GM18511 (cell line): ENCODE data around the gene GNAQ.

Experiments used
- ATAC-seq: cut with Tn5 transposase; IDR thresholded peaks from one replicate; pipeline ENCODE4 v1.9.1; 2021; ENCODE audit warnings: mild to moderate bottlenecking, moderate library complexity; ENCODE audit not compliant: unreplicated experiment

The GNAQ gene

DNA sequence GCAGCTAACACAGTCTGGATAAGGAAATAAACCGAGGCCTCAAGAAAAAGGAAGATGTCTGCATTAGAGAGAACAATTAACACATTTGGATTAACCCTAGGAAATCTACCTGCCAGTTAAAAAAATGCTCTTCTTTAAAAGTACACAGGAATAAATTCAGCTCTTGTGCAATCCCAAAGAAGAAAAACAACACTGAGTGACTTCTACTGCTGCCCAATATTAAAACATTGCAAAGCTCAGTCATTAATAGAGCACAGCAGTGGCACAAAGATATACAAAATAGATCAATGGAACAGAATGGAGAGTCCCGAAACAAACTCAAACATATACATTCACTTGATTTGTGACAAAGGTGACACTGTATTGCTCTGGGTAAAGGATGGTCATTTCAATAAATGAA is 119.7 kb downstream of the GNAQ start:
- ATAC-seq, result no peak

DNA sequence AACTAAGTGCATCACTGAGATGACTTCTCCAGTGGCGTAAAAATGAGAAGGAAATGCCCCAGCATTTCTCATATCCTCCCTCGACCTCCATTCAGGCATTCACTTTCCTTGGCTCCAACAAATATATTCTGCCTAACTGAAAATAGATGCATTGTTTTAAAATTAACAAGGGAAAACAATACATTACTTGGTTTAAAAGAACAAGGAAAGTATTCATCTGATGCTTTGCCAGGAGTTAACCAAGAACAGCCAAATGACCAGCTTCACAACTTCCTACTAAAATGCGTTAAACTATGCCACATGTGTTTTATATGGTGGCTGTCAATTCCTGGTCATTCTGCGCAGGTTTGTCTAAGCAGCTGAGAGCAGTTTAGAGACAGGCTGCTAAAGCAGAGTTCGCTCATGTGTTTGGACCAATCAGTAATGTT is 121.4 kb downstream of the GNAQ start:
- no peak for ATAC-seq

DNA sequence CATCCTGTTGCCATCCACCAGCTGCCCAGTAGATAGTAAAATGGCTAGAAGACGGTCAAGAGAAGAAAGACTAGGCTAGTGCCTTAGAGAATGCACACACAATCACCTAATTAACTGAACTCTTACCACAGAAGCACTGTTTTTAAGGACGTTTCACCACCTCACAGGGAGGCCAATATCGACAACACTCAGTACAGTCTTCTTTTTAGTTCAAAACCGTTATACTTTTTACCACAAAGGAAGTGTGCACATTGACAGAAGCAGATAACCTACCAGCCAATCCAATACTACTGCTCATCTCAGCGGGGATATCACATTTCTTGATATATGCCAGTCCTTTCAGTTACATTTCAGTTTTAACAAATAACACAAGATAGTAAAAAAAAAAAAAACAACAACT is 122.3 kb downstream of the GNAQ start:
- ATAC-seq, result no peak

DNA sequence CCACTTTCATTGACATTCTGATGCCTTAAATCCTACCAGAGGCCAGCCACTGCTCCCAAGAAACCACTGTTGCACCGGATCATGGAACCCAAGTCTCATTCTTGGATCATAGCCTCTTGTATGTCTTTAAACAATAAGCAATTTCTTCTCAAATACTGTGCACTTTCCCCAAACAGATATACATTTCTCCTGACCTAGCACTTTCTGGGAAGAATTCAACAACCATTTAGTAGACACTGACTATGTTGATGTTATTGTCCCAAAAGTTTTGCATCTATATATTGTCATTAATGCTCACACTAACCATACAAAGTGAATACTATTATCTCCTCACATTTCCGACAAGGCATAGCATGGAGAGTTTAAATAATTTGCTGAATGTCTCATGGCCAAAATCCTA is 123.3 kb downstream of the GNAQ start:
- ATAC-seq, result no peak

DNA sequence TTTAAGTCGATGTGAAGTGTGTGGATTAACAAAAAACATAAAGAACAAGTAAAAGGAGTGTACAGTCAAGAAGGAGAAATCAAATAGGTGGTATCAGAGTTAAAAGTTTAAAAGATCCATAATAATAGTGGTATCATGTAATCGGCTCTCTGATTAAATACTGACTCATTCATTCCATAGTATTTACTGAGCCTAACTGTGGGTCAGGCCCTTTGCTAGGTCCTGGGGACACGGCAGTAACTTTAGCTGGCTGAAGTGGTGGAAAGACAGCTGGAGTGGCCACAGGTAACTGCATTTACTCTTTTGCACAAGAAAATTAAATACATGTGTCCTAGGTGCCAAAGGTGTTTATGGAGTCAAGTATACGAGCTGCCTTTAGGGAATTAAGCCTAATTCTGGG is 124.0 kb downstream of the GNAQ start:
- ATAC-seq, result no peak

DNA sequence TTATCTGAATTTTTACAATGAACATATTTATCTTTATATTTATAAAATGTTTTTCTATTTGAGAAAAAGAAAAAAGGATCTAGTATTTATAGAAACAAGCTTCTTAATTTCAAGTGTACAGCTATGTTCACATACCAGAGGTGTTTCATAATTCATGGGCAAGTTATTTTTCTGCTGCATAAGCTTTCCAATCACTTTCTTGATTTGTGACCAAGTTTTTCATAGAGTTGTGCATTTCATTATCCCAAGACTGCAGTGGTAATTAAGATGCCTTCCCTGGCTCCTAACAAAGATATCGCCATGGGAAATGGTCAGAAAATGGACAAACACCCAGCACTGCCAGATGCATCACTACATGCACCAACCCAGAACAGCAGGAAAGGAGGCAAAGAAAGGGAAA is 124.6 kb downstream of the GNAQ start:
- no peak for ATAC-seq

DNA sequence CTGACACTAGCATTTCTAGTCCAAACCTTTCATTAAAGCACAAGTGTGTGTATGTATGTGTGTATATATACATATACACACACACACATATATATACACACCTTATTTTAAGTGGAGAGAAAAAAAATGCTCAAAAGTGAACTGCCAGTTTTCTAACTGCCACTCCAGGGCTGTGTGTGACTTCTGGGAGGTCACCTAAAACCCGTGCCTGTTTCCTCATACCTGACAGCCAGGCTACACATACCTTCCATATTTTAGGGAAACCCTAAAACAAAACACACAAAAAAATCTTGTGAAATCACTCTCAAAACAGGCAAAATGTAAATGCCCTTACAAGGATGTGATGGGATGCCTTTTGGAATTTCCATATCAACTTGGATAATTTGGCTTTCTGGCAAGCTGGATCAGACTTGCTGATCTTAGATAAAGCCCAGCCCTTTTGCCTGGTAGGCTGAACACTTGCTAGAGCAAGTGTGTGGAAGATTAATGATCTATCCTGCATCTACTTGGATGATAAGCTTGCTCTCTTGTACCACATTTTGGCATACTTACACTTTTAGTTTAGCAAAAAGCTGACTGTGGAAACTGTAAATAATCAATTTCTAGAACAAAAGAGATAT is 127.8 kb downstream of the GNAQ start:
- ATAC-seq, result no peak

DNA sequence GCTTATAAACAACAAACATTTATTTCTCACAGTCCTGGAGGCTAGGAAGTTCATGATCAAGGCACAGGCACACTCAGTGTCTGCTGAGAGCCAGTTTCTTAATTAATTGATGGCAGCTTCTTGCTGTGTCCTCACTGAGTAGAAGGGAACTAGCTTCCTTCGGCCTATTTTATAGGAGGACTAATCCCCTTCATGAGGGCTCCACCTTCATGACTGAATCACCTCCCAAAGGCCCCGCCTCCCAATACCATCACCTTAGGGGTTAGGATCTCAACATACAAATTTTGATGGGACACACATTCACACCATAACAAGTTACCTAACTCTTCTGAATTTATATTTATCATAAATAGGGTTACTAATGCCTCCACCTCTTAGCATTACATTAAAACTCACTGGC is 129.8 kb downstream of the GNAQ start:
- ATAC-seq, result no peak

DNA sequence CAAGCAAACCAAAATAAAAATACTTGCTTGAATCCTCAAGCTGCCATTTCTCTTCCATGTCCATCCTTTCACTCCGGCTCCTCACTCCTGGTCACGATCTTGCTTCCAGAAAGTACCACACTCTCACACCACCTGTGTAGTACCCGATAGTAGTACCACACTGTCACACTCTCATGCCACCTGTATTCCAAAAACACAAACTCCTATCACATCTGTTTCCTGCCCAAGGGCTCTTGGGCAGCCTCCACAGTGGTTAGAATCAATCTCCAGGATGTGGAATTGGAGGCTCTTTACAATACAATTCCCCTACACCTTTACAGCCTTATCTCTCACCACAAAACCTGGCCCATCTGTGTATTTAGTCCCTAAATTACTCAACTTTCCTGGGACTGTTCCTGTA is 130.6 kb downstream of the GNAQ start:
- ATAC-seq, result no peak

DNA sequence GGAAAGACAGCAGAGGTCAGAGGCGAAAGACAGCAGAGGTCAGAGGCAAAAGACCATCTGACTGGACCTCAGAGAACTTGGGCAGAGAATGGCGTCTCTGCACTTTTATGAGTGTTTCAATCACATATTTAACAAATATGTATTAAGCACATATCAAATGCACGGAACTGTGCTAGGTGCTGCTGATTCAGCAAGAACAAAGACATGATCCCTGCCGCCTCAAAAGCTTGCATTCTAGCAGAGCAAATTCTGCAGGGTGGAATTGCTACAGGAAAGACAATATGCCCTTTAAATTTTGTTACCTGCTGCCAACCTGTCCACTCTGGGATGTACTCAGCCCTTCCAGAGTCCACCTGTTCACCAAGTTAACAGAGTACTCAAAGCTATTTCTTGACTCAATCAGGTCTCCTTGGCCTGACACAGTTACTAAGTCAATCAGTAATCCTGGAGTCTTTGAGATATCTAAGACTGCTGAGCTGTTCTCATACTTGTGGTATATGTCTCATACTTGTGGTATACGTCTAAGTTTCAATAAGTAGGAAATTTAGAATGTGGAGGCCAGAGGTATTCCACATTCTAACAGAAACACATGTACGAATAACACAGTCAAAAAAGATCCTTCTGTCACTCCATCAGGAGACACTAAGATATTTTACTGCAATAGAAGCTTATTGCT is 131.8 kb downstream of the GNAQ start:
- no peak for ATAC-seq

DNA sequence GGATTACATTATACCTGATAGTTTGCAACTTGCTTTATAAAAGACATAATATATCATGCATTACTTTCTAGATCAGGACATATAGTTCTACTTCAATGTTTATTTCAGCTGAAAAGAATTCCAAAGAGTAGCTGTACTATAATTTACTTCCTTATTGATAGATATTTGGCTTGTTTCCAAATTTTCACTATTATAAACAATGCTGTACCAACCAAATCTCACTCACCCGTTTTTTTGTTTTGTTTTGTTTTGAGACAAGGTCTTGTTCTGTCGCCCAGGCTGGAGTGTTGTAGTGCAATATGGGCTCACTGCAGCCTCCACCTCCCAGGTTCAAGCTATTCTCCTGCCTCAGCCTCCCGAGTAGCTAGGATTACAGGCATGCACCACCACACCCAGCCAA is 132.7 kb downstream of the GNAQ start:
- ATAC-seq, result no peak

DNA sequence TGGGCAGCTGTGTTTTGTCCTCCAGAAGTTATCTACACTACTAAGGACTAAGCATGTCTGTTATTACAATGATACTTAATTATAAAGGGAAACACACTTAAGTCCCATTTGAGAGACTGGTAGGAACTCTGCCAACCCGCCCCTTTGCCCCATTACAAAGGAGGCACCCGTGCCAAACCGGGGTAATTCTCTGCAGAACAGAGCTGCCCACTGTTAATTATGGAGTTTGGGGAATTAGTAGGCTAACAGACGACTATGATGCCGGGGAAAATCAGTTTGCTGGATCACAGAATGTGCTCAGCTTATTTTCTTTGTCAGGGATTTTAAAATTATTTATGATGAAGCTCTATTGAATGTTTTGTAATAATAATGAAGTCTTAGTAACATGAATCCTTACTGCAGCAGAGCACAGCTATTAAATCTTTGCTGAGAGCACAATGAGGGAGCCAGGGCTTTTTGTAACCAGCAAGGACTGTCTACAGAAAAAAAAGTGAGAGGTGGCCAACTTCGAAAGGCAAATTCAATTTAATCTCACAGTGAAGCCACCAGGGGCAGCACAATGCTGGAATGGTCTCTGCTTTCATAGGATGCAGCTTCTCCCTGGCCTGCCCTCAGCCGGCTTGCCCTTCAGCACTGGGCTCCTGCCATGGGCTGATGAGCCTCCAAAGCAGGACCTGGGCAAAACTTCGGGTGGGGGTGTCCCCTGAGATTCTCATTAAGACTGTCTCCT is 134.5 kb downstream of the GNAQ start:
- no peak for ATAC-seq

DNA sequence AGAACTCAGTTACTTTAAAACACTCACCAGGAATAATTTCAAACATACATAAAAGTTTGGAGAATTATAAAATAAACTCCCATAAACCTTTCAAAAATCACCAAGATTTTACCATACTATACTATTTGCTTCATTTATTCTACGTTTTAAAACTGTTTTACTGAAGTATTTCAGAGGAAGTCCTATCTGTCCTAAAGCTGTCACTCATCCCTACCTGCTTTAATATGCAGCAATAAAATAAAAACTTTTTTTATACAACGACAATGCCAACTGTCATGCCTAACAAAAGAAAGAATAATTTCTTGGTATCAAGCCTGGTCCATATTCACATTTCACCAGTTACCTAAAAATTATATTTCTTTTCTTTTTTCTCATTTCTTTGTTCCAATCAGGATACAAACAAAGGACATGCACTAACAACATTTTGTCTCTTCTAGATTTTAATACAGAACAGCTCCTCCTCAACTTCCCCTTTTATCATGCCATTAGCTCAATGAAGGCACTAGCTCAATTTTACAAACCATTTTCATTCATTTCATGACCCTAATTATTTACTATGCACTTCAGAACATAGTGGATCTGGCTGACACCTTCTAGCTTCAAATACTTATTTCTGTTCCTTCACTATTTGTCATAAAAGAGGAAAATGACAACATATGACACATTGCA is 135.2 kb downstream of the GNAQ start:
- ATAC-seq, result no peak

DNA sequence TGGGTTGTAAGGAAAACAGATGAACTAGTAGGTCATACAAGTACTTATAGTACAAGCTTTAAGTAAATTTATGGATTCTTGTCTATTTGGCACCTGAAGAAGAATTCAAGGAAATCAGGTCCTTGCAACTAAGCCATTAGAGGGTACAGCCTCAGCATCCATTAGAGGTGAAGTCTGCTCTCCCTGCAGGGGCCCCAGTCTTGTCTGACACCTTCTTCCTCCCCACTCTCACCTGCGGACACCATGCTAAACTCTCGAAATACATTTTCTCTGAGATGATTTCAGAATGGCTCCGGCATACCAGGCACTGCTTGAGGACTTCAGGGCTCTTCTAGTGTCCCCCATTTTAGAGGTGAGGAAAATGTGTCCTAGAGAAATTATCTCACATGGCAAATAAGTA is 137.9 kb downstream of the GNAQ start:
- ATAC-seq, result no peak

DNA sequence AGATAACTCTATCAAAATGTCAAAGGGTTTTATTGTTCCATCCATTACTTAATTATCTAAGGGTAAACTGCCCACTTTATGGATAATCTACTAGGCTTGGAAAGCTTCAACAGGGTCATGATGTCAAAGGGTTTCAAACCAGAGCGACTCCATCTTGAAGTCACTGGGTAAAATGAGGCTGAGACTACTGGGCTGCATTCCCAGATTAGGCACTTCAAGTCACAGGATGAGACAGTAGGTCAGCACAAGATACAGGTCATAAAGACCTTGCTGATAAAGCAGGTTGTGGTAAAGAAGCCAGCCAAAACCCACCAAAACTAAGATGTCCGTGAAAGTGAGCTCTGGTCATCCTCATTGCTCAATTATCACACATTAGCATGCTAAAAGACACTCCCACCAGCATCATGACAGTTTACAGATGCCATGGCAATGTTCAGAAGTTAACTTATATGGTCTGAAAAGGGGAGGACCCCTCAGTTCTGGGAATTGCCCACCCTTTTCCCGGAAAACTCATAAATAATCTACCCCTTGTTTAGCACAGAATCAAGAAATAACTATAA is 138.6 kb downstream of the GNAQ start:
- ATAC-seq, result no peak

DNA sequence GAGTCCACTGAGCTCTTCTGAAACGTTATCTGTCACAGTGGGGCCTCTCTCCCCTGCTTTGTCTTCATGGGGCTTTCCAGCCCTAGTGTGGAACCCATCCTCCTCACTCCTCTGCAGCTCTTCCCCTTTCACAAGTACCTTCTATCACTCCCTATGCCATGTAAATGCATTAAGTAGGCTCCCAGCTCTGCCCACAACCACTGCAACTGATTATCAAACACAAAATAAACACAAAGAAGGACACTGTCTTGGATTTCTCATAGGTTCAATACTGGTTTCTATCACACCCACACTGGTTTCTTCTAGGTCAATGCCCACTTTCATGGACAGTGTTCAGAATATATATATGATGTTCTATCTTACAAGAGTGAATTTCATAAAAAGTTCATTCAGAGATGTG is 139.4 kb downstream of the GNAQ start:
- peak; percentile 92 for ATAC-seq

DNA sequence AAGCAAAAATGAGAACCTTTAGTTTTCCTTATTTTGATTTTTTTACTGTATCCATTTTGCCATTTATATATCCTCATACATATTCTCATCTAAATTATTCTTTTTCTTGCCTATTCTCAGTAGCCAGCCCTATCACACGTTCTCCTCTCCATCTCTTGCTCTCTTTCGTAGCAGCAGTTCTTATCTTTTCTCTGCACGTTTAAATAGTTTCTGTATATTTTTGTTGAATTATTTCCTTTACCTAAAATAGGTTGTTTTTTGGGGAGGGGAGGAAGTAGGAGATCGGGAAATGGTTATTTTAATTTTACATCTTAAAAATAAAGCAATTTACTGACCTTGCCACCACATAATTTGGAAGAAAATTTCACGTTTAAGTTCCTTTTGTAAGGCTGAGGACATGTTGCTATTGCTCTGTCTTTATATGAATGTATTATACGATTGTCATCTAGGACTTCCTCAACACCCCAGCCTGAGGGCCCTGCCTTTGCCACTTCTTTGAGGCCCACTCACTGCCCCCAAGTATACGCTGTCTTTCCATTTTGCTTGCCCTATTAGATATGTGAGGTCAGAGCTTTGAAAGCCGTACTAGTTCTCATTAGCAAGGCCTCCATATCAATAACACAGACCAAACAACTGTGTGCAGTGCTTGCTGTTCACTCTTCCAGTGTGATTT is 140.3 kb downstream of the GNAQ start:
- no peak for ATAC-seq

DNA sequence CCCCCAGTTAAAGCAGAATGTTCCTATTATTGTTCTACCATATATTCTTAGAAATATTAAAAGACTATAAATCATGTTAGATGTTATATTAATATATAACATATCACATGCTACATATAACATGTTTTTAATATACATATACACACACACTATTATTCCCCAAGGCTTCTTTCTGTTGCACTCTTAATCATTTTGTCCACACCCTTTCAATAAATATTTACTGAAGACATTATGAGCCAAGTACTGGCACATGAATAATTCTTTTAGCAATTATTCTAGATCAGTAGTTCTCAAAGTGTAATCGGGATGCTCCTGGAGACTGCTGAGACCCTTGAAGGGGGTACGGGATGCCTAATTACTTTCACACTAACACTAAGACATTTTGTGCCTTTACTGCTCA is 143.9 kb downstream of the GNAQ start:
- ATAC-seq, result no peak

DNA sequence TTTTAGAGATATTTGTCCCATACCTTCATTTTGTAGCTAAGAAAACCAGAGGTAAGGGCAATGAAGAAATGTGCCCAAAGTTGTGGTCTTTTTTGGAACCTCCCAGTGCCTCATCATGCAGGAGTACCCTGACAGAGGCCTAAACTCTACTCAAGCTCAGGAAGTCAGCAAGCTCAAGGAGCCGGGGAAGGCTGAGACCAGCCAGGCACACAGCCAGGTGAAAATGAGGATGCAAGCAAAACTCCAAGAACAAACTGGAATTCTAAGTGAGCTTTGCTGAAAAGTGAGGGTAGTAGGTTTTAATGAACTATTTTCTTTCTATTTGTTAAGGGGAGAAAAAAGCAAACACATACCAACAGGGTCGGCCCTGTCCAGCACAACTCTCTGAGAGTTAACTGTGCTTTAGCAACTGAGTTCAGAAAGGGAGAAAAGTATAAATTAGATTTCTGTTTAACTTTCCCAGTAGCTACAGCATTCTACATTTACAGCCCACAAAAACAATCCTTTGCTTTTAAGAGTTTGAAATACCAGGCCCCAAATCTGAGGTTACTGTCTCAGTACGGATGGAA is 146.4 kb downstream of the GNAQ start:
- no peak for ATAC-seq
